Adrenal gland (tissue), 12 donors: Measurements from ENCODE around the gene DNASE2. TPM values are rescaled to one million over a fixed set of nuclear protein-coding genes. Genes with fewer than 3 reads are reported as not detected.
"Not testable (repeated sequence)": the region's sequence is repeated elsewhere in the genome, so short reads cannot be mapped to it uniquely, and the experiment has no call there.

Experiments used
- DNase-seq, 7 donors: peaks; one replicate each; pipeline ENCODE4 v3.0.0-alpha.2; 2019 to 2020
- H3K27ac ChIP-seq, 5 donors: fragments of 200-600 bp; sonication (generic) in 4 of 5; 1 replicate in 3 of 5; 2 replicates in 2 of 5; pipeline versions ENCODE4 v1.5.1 to v1.8.0; 2016 to 2020; ENCODE audit warnings: mild to moderate bottlenecking in 1 of 5
- H3K27me3 ChIP-seq: fragments of 200-600 bp; 2 replicates; pipeline ENCODE4 v1.8.0; 2021
- H3K36me3 ChIP-seq, 2 donors: fragments of 200-600 bp; replicated peaks in 1 of 2; 1 replicate in 1 of 2; 2 replicates in 1 of 2; pipeline versions ENCODE4 v1.5.1 to v1.8.0; 2018 to 2022
- H3K4me1 ChIP-seq, 2 donors: fragments of 200-600 bp; replicated peaks in 1 of 2; 1 replicate in 1 of 2; 2 replicates in 1 of 2; pipeline versions ENCODE4 v1.5.1 to v1.8.0; 2018 to 2021
- H3K4me3 ChIP-seq, 4 donors: fragments of 200-600 bp; sonication (generic) in 3 of 4; one replicate each; pipeline ENCODE4 v1.5.1; 2016 to 2018
- H3K9me3 ChIP-seq, 3 donors: fragments of 200-600 bp; sonication (generic) in 1 of 3; replicated peaks in 1 of 3; 1 replicate in 2 of 3; 2 replicates in 1 of 3; pipeline versions ENCODE4 v1.5.1 to v1.8.0; 2016 to 2021
- CTCF ChIP-seq, 6 experiments: fragments of 450-650 bp in 4 of 6; fragments of 200-600 bp in 2 of 6; sonication (generic) in 1 of 6; IDR thresholded peaks; 1 replicate in 5 of 6; 2 replicates in 1 of 6; pipeline versions ENCODE4 v1.5.1 to v1.8.0; 2016 to 2021; ENCODE audit warnings: antibody characterized with exemption in 6 of 6, mild to moderate bottlenecking in 2 of 6, moderate library complexity in 1 of 6
- POLR2A ChIP-seq, 2 donors: fragments of 450-650 bp; IDR thresholded peaks; one replicate each; pipeline ENCODE4 v1.6.1; 2017; ENCODE audit warnings: antibody characterized with exemption in 2 of 2, mild to moderate bottlenecking in 2 of 2, moderate library complexity in 1 of 2
- WGBS, 4 donors: extraction: QIAGEN DNeasy Blood & Tissue Kit in 2 of 4; methylation state at CpG; one replicate each; pipeline versions ENCODE4 v1.1.5 to v1.1.7; 2013 to 2017; 5-methylcytosine and 5-hydroxymethylcytosine counted together
- intact Hi-C, 2 donors: fragments of 100-400 bp; cut with DNase I; formaldehyde crosslinking; loops; one replicate each; pipeline versions ENCODE4 v1.14.1 to v1.15.0; 2022 to 2023
- polyA plus RNA-seq, 3 donors: library from polyadenylated mRNA; stranded (reverse); fragments of 200-250 nt in 2 of 3; fragments of 350-450 nt in 1 of 3; fragmentation: Illumina TruSeq in 1 of 3; extraction: RNeasy Lipid Tissue Mini Kit (QIAGEN cat#74804) in 1 of 3; gene quantifications; one replicate each; pipeline ENCODE4 v1.2.3, GENCODE V29; 2013 to 2014
- total RNA-seq, 9 donors: library from RNA; depleted of rRNA in 4 of 9; stranded (reverse); fragments of >200 nt in 4 of 9; fragments of 120-200 nt in 1 of 9; fragmentation: NEBNext Ultra II Directional in 1 of 9; extraction: Animal tissue kit (Norgen Biotek cat#: 25700) in 1 of 9; gene quantifications; one replicate each; pipeline versions ENCODE4 v1.1.0 to v1.2.4, GENCODE V29; 2013 to 2023
- donor health status: healthy with polysubstance abuse.
- donor health status: Bipolar disorder and iron deficiency.
- donor health status: DM: yes; HTN: yes; CAD: no.
- donor health status: DM: no; HTN: no; CAD: no.
- donor health status: DM: no; HTN: no; CAD: no.
- donor health status: DM: yes; HTN: yes; CAD: no.

Gene DNASE2
- total and polyA plus RNA-seq, 12 donors: 3.3 to 83.4 (median 51.3) TPM

GRCh38 chr19:12890787-12891552, 9.7 kb upstream of the DNASE2 start, which contains the start of gene GCDH:
GCDH (plus strand) TSS chr19:12891160; CDS start chr19:12891305, 145 bp downstream.
- Histone ChIP-seq H3K4me1 (peaks cover 7 to 12% of the 10 kb centered on the region in 2 donors), H3K9me3 (no peaks in the 10 kb centered on the region), H3K27ac (peak within 1 kb of the TSS in 3 of 5 donors; percentile 50 to 74 (median 74)), H3K36me3 (peaks cover 0 to 10% of the 10 kb centered on the region in 2 donors), H3K27me3 (no peaks in the 10 kb centered on the region), H3K4me3 (peak within 1 kb of the TSS; percentile 62 to 85 (median 80))
- peak in 1 of 2 donors; percentile 18 for TF ChIP-seq POLR2A (IDR thresholded peaks at IDR 0.05)
- TF ChIP-seq CTCF (IDR thresholded peaks at IDR 0.05): no peak
- WGBS, 4 donors: 0 to 4% (median 0%) methylated on average over 23 to 49 of the region's 49 CpGs
- intact Hi-C loops: no loop called here
- DNase-seq: peak; percentile 96 to 99 (median 99)

GRCh38 chr19:12890299-12890786, 9.1 kb upstream of the DNASE2 start:
- H3K9me3 ChIP-seq, H3K27me3 ChIP-seq, DNase-seq, H3K4me3 ChIP-seq, intact Hi-C loops: not testable (repeated sequence)
- Histone ChIP-seq H3K36me3 (peaks cover 0 to 10% of the 10 kb centered on the region in 2 donors), H3K27ac (peak overlapping the region in 1 of 5 donors; percentile 35), H3K4me1 (peaks cover 7 to 18% of the 10 kb centered on the region in 2 donors)
- WGBS, 4 donors: 28 to 40% (median 32%) methylated on average over 8 to 10 of the region's 10 CpGs

- peaks cover 20% of the 10 kb centered on the region for H3K27me3 ChIP-seq
- H3K4me1 ChIP-seq: peaks cover 7 to 24% of the 10 kb centered on the region in 2 donors
- no peak overlapping the region for H3K4me3 ChIP-seq
- no peaks in the 10 kb centered on the region for H3K36me3 ChIP-seq
- 62 to 72% (median 63%) methylated on average over 5 of the region's 5 CpGs for WGBS, 4 donors
- no peak for DNase-seq
- TF ChIP-seq POLR2A (IDR thresholded peaks at IDR 0.05) (no peak), CTCF (IDR thresholded peaks at IDR 0.05) (no peak)
- no peaks in the 10 kb centered on the region for H3K9me3 ChIP-seq
- intact Hi-C loops: no loop called here
- no peak overlapping the region for H3K27ac ChIP-seq
Observed at GRCh38 chr19:12888006-12888603, 6.9 kb upstream of the DNASE2 start.

- peaks cover 7 to 22% of the 10 kb centered on the region in 2 donors for H3K4me1 ChIP-seq
- WGBS, 4 donors: 52 to 68% (median 58%) methylated on average over 9 to 17 of the region's 17 CpGs
- peaks cover 20% of the 10 kb centered on the region for H3K27me3 ChIP-seq
- no peak within 1 kb of the TSS for H3K27ac ChIP-seq
- no peak within 1 kb of the TSS for H3K4me3 ChIP-seq
- intact Hi-C loops: no loop called here
- no peak for DNase-seq
- no peaks in the 10 kb centered on the region for H3K9me3 ChIP-seq
- no peaks in the 10 kb centered on the region for H3K36me3 ChIP-seq
- no peak for TF ChIP-seq CTCF (IDR thresholded peaks at IDR 0.05)
- no peak for TF ChIP-seq POLR2A (IDR thresholded peaks at IDR 0.05)
Observed at GRCh38 chr19:12886969-12887747, 5.9 kb upstream of the DNASE2 start, which contains the start of gene KLF1. KLF1 (minus strand) TSS chr19:12887201; CDS start chr19:12887140, 61 bp downstream.
